HG02798 (cell line): ENCODE results near the gene FLNC.

Experiments used
- ATAC-seq: cut with Tn5 transposase; IDR thresholded peaks from one replicate; pipeline ENCODE4 v1.9.1; 2021; ENCODE audit warnings: mild to moderate bottlenecking; ENCODE audit not compliant: unreplicated experiment, poor library complexity

Gene FLNC

DNA sequence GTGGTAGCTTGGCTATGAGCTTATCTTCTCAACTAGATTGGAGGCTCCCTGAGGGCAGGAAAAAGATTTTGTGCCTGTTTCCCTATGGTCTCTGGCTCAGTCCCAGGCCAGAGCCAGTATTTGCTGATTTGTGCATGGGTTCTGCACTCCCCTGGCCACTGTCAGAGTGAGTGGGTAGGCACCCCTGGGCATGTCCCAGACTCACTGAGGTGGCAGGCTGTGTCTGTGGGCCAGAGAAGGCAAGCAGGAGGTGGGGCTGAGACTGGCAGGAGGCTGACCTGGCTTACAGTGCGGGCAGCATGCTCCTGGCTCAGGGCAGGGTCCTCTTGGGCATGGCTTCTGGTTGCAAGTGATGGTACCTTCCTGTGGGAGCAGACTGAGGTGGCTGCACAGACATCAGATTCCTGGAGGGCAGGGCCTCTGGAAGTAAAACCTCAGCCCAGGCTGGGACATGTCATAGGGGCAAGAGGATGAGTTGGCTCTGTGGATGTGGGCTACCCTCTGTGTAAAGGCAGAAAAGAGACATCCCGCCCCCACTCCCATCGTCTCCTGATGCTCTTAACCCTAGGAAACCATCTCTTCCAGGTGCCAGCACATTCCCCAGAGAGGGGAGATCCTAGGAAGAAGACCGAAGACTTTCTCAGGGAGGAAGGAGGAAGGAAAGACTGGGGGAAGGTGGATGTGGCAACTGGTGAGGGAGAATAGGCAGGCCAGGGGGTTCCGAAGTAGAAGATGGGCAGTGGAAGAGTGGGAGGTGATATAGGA lies 76.0 kb downstream of the FLNC start:
- no peak for ATAC-seq

DNA sequence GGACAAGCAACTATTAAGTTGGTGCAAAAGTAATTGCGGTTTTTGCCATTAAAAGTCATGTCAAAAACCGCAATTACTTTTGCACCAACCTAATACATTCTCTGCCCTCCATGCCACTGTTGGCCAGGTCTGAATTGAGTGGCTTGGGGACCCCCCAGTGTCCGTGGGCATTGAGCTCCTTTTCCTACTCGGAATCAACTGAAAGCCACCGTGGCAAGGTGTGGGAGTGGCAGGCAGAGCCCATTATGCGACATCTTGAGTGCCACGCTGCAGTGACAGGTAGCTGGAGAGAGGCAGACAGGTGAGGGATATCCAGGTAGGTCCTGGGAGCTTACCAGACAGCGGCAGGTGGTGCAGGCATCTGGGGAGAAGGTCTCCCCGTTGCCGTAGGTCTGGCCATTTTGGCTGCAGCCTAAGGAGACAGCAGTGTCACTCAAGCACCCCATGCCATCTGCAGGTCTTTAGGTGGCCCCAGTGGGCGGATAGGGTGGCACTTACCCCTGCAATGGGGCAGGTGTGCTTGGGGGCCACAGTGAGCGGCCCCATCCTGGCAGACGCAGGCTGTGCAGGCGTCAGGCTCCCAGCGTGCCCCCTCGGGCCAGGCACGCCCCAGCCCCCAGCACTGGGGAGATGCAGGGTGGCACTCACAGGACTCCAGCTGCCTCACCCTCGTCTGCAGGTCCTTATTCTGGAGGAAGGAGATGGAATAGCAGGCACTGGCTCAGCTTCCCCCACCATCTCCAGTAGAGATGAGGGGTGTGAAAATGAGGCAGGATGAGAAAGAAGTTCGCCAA lies 76.8 kb downstream of the FLNC start:
- ATAC-seq = no peak
